ENCODE measurements around the gene SP2. TPM values are rescaled to one million over a fixed set of nuclear protein-coding genes. Genes with fewer than 3 reads are reported as not detected.

Gene SP2
- total and polyA plus RNA-seq, 2 of the 13 experiments (the other 11 are each of a cell fraction or from before 2014, with no cell fraction given), result 1.4 to 4.8 TPM

DNA sequence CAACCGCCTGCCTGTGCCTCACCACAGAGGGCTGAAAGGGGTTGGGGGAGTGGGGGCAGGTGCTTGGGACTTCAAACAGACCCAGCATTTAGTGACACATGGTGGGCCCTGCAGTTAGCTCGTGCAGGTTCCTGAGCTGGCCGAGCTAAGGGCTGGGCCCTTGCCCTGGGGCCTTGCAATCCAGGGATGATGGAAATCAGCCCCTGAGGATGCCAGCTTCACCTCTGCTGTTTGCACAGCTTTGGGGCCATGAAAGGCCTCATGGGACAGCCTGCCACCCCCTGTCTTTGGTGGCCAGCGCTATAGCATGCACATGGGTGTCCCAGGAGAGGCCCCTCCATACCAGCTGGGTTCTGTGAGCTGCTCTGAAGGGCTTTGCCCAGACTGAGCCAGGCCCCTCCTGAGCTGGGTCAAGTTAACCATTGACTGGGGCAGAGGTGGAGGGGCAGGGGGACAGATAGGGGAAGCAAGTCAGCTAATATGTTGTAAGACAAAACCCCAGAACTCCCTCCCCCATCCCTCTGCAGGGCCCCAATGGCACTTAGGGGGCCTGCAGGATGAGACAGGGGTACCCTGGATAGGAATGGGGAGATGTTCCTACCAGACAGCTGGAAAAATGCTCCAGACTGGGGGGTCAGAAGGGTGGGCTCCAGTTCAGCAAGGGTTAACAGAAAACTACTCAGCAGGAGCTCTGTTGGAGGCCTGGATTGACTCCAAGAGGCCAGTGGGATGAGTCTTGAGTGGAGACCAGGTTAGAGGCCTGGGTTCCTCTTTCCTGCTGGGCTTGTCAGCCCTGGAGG, 61.0 kb downstream of the SP2 start (continued):
- TF ChIP-seq, protein P1, sequence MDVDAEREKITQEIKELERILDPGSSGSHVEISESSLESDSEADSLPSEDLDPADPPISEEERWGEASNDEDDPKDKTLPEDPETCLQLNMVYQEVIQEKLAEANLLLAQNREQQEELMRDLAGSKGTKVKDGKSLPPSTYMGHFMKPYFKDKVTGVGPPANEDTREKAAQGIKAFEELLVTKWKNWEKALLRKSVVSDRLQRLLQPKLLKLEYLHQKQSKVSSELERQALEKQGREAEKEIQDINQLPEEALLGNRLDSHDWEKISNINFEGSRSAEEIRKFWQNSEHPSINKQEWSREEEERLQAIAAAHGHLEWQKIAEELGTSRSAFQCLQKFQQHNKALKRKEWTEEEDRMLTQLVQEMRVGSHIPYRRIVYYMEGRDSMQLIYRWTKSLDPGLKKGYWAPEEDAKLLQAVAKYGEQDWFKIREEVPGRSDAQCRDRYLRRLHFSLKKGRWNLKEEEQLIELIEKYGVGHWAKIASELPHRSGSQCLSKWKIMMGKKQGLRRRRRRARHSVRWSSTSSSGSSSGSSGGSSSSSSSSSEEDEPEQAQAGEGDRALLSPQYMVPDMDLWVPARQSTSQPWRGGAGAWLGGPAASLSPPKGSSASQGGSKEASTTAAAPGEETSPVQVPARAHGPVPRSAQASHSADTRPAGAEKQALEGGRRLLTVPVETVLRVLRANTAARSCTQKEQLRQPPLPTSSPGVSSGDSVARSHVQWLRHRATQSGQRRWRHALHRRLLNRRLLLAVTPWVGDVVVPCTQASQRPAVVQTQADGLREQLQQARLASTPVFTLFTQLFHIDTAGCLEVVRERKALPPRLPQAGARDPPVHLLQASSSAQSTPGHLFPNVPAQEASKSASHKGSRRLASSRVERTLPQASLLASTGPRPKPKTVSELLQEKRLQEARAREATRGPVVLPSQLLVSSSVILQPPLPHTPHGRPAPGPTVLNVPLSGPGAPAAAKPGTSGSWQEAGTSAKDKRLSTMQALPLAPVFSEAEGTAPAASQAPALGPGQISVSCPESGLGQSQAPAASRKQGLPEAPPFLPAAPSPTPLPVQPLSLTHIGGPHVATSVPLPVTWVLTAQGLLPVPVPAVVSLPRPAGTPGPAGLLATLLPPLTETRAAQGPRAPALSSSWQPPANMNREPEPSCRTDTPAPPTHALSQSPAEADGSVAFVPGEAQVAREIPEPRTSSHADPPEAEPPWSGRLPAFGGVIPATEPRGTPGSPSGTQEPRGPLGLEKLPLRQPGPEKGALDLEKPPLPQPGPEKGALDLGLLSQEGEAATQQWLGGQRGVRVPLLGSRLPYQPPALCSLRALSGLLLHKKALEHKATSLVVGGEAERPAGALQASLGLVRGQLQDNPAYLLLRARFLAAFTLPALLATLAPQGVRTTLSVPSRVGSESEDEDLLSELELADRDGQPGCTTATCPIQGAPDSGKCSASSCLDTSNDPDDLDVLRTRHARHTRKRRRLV (CRISPR knock-in tag; IDR thresholded peaks at IDR 0.05), result no peak
- TF ChIP-seq SRSF9 (IDR thresholded peaks at IDR 0.05; ENCODE audit: borderline replicate concordance, insufficient read depth, low read depth, low read length, poor library complexity, severe bottlenecking) (no peak), MZF1 (CRISPR knock-in tag; IDR thresholded peaks at IDR 0.05; ENCODE audit: borderline replicate concordance) (no peak), CREB1 (IDR thresholded peaks at IDR 0.05) (no peak), CREB1 (CRISPR knock-in tag; IDR thresholded peaks at IDR 0.05) (no peak), NR1H2 (CRISPR knock-in tag; IDR thresholded peaks at IDR 0.05; ENCODE audit: borderline replicate concordance, low read depth) (no peak), ZNF274 (CRISPR knock-in tag; IDR thresholded peaks at IDR 0.05) (no peak), SALL2 (CRISPR knock-in tag; IDR thresholded peaks at IDR 0.05) (no peak), SAFB2 (CRISPR knock-in tag; IDR thresholded peaks at IDR 0.05; ENCODE audit: borderline replicate concordance, low read depth) (no peak), ERF (CRISPR knock-in tag; IDR thresholded peaks at IDR 0.05) (no peak), STAT5B (CRISPR knock-in tag; IDR thresholded peaks at IDR 0.05) (no peak), ZFP36L1 (CRISPR knock-in tag; IDR thresholded peaks at IDR 0.05) (no peak), SKI (IDR thresholded peaks at IDR 0.05; ENCODE audit: partially characterized antibody) (no peak), ZNF225 (CRISPR knock-in tag; IDR thresholded peaks at IDR 0.05) (no peak; the same call in 1 of the 2 replicates), ZBTB20 (CRISPR knock-in tag; IDR thresholded peaks at IDR 0.05; ENCODE audit: borderline replicate concordance, low read depth) (peak; percentile 17; the same call in 1 of the 2 replicates), ZNF20 (CRISPR knock-in tag; IDR thresholded peaks at IDR 0.05) (no peak), ZFP90 (CRISPR knock-in tag; IDR thresholded peaks at IDR 0.05; ENCODE audit: borderline replicate concordance) (peak; percentile 51; the same call in 1 of the 2 replicates), TOE1 (CRISPR knock-in tag; IDR thresholded peaks at IDR 0.05) (no peak)
- TF ChIP-seq, protein P2, sequence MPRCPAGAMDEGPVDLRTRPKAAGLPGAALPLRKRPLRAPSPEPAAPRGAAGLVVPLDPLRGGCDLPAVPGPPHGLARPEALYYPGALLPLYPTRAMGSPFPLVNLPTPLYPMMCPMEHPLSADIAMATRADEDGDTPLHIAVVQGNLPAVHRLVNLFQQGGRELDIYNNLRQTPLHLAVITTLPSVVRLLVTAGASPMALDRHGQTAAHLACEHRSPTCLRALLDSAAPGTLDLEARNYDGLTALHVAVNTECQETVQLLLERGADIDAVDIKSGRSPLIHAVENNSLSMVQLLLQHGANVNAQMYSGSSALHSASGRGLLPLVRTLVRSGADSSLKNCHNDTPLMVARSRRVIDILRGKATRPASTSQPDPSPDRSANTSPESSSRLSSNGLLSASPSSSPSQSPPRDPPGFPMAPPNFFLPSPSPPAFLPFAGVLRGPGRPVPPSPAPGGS (CRISPR knock-in tag; IDR thresholded peaks at IDR 0.05), result no peak
- TF ChIP-seq, protein P3, sequence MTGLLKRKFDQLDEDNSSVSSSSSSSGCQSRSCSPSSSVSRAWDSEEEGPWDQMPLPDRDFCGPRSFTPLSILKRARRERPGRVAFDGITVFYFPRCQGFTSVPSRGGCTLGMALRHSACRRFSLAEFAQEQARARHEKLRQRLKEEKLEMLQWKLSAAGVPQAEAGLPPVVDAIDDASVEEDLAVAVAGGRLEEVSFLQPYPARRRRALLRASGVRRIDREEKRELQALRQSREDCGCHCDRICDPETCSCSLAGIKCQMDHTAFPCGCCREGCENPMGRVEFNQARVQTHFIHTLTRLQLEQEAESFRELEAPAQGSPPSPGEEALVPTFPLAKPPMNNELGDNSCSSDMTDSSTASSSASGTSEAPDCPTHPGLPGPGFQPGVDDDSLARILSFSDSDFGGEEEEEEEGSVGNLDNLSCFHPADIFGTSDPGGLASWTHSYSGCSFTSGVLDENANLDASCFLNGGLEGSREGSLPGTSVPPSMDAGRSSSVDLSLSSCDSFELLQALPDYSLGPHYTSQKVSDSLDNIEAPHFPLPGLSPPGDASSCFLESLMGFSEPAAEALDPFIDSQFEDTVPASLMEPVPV (CRISPR knock-in tag; IDR thresholded peaks at IDR 0.05), result peak; percentile 4; the same call in 1 of the 2 replicates
- TF ChIP-seq, protein P4, sequence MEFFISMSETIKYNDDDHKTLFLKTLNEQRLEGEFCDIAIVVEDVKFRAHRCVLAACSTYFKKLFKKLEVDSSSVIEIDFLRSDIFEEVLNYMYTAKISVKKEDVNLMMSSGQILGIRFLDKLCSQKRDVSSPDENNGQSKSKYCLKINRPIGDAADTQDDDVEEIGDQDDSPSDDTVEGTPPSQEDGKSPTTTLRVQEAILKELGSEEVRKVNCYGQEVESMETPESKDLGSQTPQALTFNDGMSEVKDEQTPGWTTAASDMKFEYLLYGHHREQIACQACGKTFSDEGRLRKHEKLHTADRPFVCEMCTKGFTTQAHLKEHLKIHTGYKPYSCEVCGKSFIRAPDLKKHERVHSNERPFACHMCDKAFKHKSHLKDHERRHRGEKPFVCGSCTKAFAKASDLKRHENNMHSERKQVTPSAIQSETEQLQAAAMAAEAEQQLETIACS (CRISPR knock-in tag; IDR thresholded peaks at IDR 0.05), result no peak

All from HepG2 (cell line).